Mesenchymal stem cell (in vitro differentiated cells and primary cell): ENCODE results near the gene ASPG.
A peak's percentile ranks its signal among the peaks of the same experiment; 100 is the strongest.

Source experiments
- DNase-seq: peaks from one replicate; pipeline ENCODE4 v3.0.0-alpha.2; 2013
- H2AFZ ChIP-seq: one replicate; pipeline ENCODE4 v1.6.1; 2013; ENCODE audit warnings: low read depth, mild to moderate bottlenecking, control low read depth, inconsistent platforms, low read length, moderate library complexity
- H2AK5ac ChIP-seq: 2 replicates; pipeline ENCODE4 v1.6.1; 2013; ENCODE audit warnings: low read length, moderate library complexity, mild to moderate bottlenecking, inconsistent platforms; ENCODE audit not compliant: severe bottlenecking
- H2BK120ac ChIP-seq: one replicate; pipeline ENCODE4 v1.6.1; 2013; ENCODE audit warnings: low read depth, mild to moderate bottlenecking, inconsistent platforms, low read length, moderate library complexity
- H2BK12ac ChIP-seq, 2 experiments: one replicate each; pipeline ENCODE4 v1.6.1; 2013; ENCODE audit warnings: inconsistent platforms in 2 of 2, low read length in 2 of 2, mild to moderate bottlenecking in 2 of 2, moderate library complexity in 2 of 2, control low read depth in 1 of 2
- H2BK15ac ChIP-seq: one replicate; pipeline ENCODE4 v1.6.1; 2013; ENCODE audit warnings: mild to moderate bottlenecking, low read depth, inconsistent platforms; ENCODE audit not compliant: poor library complexity, severe bottlenecking
- H2BK5ac ChIP-seq: 2 replicates; pipeline ENCODE4 v1.6.1; 2013; ENCODE audit warnings: low read depth, mild to moderate bottlenecking, low read length, control low read depth, inconsistent platforms; ENCODE audit not compliant: poor library complexity, severe bottlenecking
- H3K14ac ChIP-seq, 2 experiments: one replicate each; pipeline ENCODE4 v1.6.1; 2013; ENCODE audit warnings: inconsistent platforms in 2 of 2, low read length in 2 of 2, control low read depth in 1 of 2, mild to moderate bottlenecking in 1 of 2, moderate library complexity in 1 of 2
- H3K18ac ChIP-seq, 2 experiments: one replicate each; pipeline ENCODE4 v1.6.1; 2013; ENCODE audit warnings: inconsistent platforms in 2 of 2, low read length in 2 of 2, control low read depth in 1 of 2, low read depth in 1 of 2, mild to moderate bottlenecking in 1 of 2
- H3K23ac ChIP-seq, 2 experiments: one replicate each; pipeline ENCODE4 v1.6.1; 2013; ENCODE audit warnings: inconsistent platforms in 2 of 2, low read length in 2 of 2, mild to moderate bottlenecking in 2 of 2, moderate library complexity in 2 of 2, control low read depth in 1 of 2
- H3K27ac ChIP-seq: 2 replicates; pipeline ENCODE4 v1.5.1; 2013; ENCODE audit warnings: mild to moderate bottlenecking, moderate library complexity, low read length, control low read depth, inconsistent platforms; ENCODE audit not compliant: poor library complexity, severe bottlenecking
- H3K27me3 ChIP-seq, 2 experiments: 2 replicates each; pipeline versions ENCODE4 v1.6.1 to v1.7.0; 2013; ENCODE audit warnings: low read length in 2 of 2, mild to moderate bottlenecking in 2 of 2, moderate library complexity in 2 of 2, control low read depth in 1 of 2, inconsistent platforms in 1 of 2; ENCODE audit not compliant: control insufficient read depth in 1 of 2, insufficient read depth in 1 of 2
- H3K36me3 ChIP-seq, 2 experiments: 2 replicates each; pipeline versions ENCODE4 v1.6.1 to v1.7.0; 2013; ENCODE audit warnings: low read length in 2 of 2, control low read depth in 1 of 2, inconsistent platforms in 1 of 2, low read depth in 1 of 2, mild to moderate bottlenecking in 1 of 2; ENCODE audit not compliant: insufficient read depth in 2 of 2, control insufficient read depth in 1 of 2
- H3K4ac ChIP-seq, 2 experiments: one replicate each; pipeline ENCODE4 v1.6.1; 2013; ENCODE audit warnings: inconsistent platforms in 2 of 2, low read length in 2 of 2, mild to moderate bottlenecking in 2 of 2, moderate library complexity in 2 of 2, control low read depth in 1 of 2, low read depth in 1 of 2
- H3K4me1 ChIP-seq: 2 replicates; pipeline ENCODE4 v1.6.1; 2013; ENCODE audit warnings: low read depth, low read length, control low read depth; ENCODE audit not compliant: control insufficient read depth, insufficient read depth
- H3K4me2 ChIP-seq: 2 replicates; pipeline ENCODE4 v1.6.1; 2013; ENCODE audit warnings: low read length, mild to moderate bottlenecking, inconsistent platforms; ENCODE audit not compliant: poor library complexity, severe bottlenecking
- H3K4me3 ChIP-seq, 2 experiments: 2 replicates each; pipeline versions ENCODE4 v1.5.1 to v1.7.0; 2013; ENCODE audit warnings: low read length in 2 of 2, mild to moderate bottlenecking in 2 of 2, control low read depth in 1 of 2, low read depth in 1 of 2; ENCODE audit not compliant: insufficient read depth in 1 of 2
- H3K79me1 ChIP-seq: replicated peaks from 2 replicates; pipeline ENCODE4 v1.6.1; 2013; ENCODE audit warnings: mild to moderate bottlenecking, control low read depth, low read length, inconsistent platforms; ENCODE audit not compliant: poor library complexity, severe bottlenecking
- H3K9ac ChIP-seq: 2 replicates; pipeline ENCODE4 v1.7.0; 2013; ENCODE audit warnings: mild to moderate bottlenecking, low read length, moderate library complexity
- H3K9me3 ChIP-seq: 2 replicates; pipeline ENCODE4 v1.7.0; 2013; ENCODE audit warnings: mild to moderate bottlenecking, low read length; ENCODE audit not compliant: control insufficient read depth
- H4K8ac ChIP-seq: one replicate; pipeline ENCODE4 v1.6.1; 2013; ENCODE audit warnings: inconsistent platforms, mild to moderate bottlenecking, low read length, moderate library complexity
- H4K91ac ChIP-seq: one replicate; pipeline ENCODE4 v1.6.1; 2013; ENCODE audit warnings: mild to moderate bottlenecking, low read length, inconsistent platforms
- WGBS: methylation state at CpG from one replicate; pipeline ENCODE4 v1.1.7; 2013; ENCODE audit warnings: mixed read lengths; 5-methylcytosine and 5-hydroxymethylcytosine counted together

The ASPG gene

GRCh38 chr14:104047761-104048160 is 37.7 kb upstream of the ASPG start:
- H3K9me3 ChIP-seq, result no peaks in the 10 kb centered on the region
- H2AK5ac ChIP-seq, result no peak overlapping the region
- H4K91ac ChIP-seq, result no peak overlapping the region
- H2BK5ac ChIP-seq, result no peak overlapping the region
- no peak overlapping the region for H2BK12ac ChIP-seq
- peaks cover 2% of the 10 kb centered on the region for H3K4me1 ChIP-seq
- H3K18ac ChIP-seq, result no peak overlapping the region
- no peak overlapping the region for H4K8ac ChIP-seq
- H3K79me1 ChIP-seq, result no peaks in the 10 kb centered on the region
- H2BK120ac ChIP-seq, result no peak overlapping the region
- no peak for DNase-seq
- no peak overlapping the region for H3K14ac ChIP-seq
- no peak overlapping the region for H3K9ac ChIP-seq
- H3K27ac ChIP-seq, result no peak overlapping the region
- H3K36me3 ChIP-seq, result no peaks in the 10 kb centered on the region
- H3K23ac ChIP-seq, result no peak overlapping the region
- H2BK15ac ChIP-seq, result no peak overlapping the region
- no CpG with 5 or more reads among the region's 3 CpGs for WGBS
- peaks cover 0 to 23% of the 10 kb centered on the region in 2 experiments for H3K27me3 ChIP-seq
- H3K4me2 ChIP-seq, result no peak overlapping the region
- no peak overlapping the region for H3K4ac ChIP-seq
- H2AFZ ChIP-seq, result no peak overlapping the region
- H3K4me3 ChIP-seq, result no peak overlapping the region

- Histone ChIP-seq H2BK15ac (no peak overlapping the region), H2AK5ac (no peak overlapping the region), H3K23ac (no peak overlapping the region), H3K27ac (no peak overlapping the region), H3K4ac (no peak overlapping the region), H3K4me3 (no peak overlapping the region), H3K4me1 (peaks cover under 1% of the 10 kb centered on the region), H3K18ac (no peak overlapping the region), H3K14ac (no peak overlapping the region), H3K4me2 (no peak overlapping the region), H2BK12ac (no peak overlapping the region), H2AFZ (no peak overlapping the region), H2BK5ac (no peak overlapping the region), H4K91ac (no peak overlapping the region), H3K9me3 (no peaks in the 10 kb centered on the region), H2BK120ac (no peak overlapping the region), H3K9ac (no peak overlapping the region), H3K79me1 (no peaks in the 10 kb centered on the region), H4K8ac (no peak overlapping the region), H3K27me3 (peaks cover 0 to 31% of the 10 kb centered on the region in 2 experiments), H3K36me3 (no peaks in the 10 kb centered on the region)
- 100% methylated on average over 1 of the region's 2 CpGs for WGBS
- peak; percentile 61 for DNase-seq
These were observed 36.6 kb upstream of the ASPG start for GRCh38 chr14:104048758-104049507.

GRCh38 chr14:104049576-104050240 is 35.8 kb upstream of the ASPG start:
- Histone ChIP-seq H2BK120ac (no peak overlapping the region), H3K4me1 (no peaks in the 10 kb centered on the region), H3K23ac (no peak overlapping the region), H3K27me3 (peaks cover 0 to 33% of the 10 kb centered on the region in 2 experiments), H3K4ac (no peak overlapping the region), H3K9ac (no peak overlapping the region), H3K36me3 (no peaks in the 10 kb centered on the region), H2BK15ac (no peak overlapping the region), H3K27ac (no peak overlapping the region), H3K18ac (no peak overlapping the region), H2AK5ac (no peak overlapping the region), H3K4me3 (no peak overlapping the region), H3K4me2 (no peak overlapping the region), H4K91ac (no peak overlapping the region), H4K8ac (no peak overlapping the region), H3K79me1 (no peaks in the 10 kb centered on the region), H2BK12ac (no peak overlapping the region), H2BK5ac (no peak overlapping the region), H2AFZ (no peak overlapping the region), H3K14ac (no peak overlapping the region), H3K9me3 (no peaks in the 10 kb centered on the region)
- peak; percentile 7 for DNase-seq
- WGBS, result 51% methylated on average over 9 of the region's 9 CpGs

- H3K27me3 ChIP-seq, result peaks cover 0 to 42% of the 10 kb centered on the region in 2 experiments
- H2BK120ac ChIP-seq, result no peak overlapping the region
- H3K79me1 ChIP-seq, result no peaks in the 10 kb centered on the region
- no peaks in the 10 kb centered on the region for H3K9me3 ChIP-seq
- H2BK12ac ChIP-seq, result no peak overlapping the region
- no peak overlapping the region for H3K18ac ChIP-seq
- no peak overlapping the region for H2BK15ac ChIP-seq
- H3K23ac ChIP-seq, result no peak overlapping the region
- H3K14ac ChIP-seq, result no peak overlapping the region
- H3K4ac ChIP-seq, result no peak overlapping the region
- no peaks in the 10 kb centered on the region for H3K4me1 ChIP-seq
- no peak overlapping the region for H2BK5ac ChIP-seq
- no peak for DNase-seq
- no peak overlapping the region for H3K27ac ChIP-seq
- no peak overlapping the region for H3K4me3 ChIP-seq
- H4K91ac ChIP-seq, result no peak overlapping the region
- H3K4me2 ChIP-seq, result no peak overlapping the region
- no peak overlapping the region for H2AK5ac ChIP-seq
- H4K8ac ChIP-seq, result no peak overlapping the region
- no peak overlapping the region for H2AFZ ChIP-seq
- WGBS, result 80% methylated on average over 4 of the region's 5 CpGs
- no peak overlapping the region for H3K9ac ChIP-seq
- no peaks in the 10 kb centered on the region for H3K36me3 ChIP-seq
These were observed 34.2 kb upstream of the ASPG start for GRCh38 chr14:104051092-104051813.
